ENCODE results near the gene GID8. TPM values are rescaled to one million over a fixed set of nuclear protein-coding genes. Genes with fewer than 3 reads are reported as not detected.

GID8 gene
- total and polyA plus RNA-seq, 2 of the 13 experiments (the other 11 are each of a cell fraction or from before 2014, with no cell fraction given) = 39.6 to 59.8 TPM

DNA sequence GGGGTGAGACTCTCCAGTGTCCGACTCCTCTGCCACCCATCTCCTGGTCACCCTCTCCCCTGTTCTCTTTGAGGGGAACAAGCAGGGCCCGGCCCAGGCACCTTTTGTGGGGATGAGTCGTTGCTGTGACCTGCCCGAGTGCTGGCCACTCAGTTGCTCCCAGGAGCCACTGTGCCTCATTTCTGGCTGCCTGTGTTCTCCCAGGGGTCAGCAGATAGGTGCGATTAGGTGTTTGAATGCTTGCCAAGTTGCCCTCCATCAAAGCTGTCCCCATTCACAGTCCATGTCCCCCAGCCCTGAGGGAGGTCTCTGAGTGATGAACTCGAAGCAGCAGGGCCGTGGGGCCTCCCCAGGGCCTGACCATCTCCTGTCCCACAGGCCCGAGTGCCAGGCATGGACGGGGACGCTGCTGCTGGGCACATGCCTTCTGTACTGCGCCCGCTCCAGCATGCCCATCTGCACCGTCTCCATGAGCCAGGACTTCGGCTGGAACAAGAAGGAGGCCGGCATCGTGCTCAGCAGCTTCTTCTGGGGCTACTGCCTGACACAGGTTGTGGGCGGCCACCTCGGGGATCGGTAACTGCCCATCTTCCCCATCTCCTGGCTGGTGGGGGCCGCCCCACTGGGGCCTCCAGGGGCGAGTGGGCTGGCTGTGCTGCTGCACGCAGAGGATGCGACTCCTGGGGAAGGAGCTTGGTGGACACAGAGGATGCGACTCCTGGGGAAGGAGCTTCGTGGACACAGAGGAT lies 18.6 kb downstream of the GID8 start (continued):
- TF ChIP-seq, protein P1, sequence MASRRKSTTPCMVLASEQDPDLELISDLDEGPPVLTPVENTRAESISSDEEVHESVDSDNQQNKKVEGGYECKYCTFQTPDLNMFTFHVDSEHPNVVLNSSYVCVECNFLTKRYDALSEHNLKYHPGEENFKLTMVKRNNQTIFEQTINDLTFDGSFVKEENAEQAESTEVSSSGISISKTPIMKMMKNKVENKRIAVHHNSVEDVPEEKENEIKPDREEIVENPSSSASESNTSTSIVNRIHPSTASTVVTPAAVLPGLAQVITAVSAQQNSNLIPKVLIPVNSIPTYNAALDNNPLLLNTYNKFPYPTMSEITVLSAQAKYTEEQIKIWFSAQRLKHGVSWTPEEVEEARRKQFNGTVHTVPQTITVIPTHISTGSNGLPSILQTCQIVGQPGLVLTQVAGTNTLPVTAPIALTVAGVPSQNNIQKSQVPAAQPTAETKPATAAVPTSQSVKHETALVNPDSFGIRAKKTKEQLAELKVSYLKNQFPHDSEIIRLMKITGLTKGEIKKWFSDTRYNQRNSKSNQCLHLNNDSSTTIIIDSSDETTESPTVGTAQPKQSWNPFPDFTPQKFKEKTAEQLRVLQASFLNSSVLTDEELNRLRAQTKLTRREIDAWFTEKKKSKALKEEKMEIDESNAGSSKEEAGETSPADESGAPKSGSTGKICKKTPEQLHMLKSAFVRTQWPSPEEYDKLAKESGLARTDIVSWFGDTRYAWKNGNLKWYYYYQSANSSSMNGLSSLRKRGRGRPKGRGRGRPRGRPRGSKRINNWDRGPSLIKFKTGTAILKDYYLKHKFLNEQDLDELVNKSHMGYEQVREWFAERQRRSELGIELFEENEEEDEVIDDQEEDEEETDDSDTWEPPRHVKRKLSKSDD (CRISPR knock-in tag; IDR thresholded peaks at IDR 0.05; ENCODE audit: low read depth) = no peak
- TF ChIP-seq, protein P2, sequence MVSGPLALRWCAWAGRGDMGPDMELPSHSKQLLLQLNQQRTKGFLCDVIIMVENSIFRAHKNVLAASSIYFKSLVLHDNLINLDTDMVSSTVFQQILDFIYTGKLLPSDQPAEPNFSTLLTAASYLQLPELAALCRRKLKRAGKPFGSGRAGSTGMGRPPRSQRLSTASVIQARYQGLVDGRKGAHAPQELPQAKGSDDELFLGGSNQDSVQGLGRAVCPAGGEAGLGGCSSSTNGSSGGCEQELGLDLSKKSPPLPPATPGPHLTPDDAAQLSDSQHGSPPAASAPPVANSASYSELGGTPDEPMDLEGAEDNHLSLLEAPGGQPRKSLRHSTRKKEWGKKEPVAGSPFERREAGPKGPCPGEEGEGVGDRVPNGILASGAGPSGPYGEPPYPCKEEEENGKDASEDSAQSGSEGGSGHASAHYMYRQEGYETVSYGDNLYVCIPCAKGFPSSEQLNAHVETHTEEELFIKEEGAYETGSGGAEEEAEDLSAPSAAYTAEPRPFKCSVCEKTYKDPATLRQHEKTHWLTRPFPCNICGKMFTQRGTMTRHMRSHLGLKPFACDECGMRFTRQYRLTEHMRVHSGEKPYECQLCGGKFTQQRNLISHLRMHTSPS (CRISPR knock-in tag; IDR thresholded peaks at IDR 0.05; ENCODE audit: low read depth) = no peak
- TF ChIP-seq, protein P3, sequence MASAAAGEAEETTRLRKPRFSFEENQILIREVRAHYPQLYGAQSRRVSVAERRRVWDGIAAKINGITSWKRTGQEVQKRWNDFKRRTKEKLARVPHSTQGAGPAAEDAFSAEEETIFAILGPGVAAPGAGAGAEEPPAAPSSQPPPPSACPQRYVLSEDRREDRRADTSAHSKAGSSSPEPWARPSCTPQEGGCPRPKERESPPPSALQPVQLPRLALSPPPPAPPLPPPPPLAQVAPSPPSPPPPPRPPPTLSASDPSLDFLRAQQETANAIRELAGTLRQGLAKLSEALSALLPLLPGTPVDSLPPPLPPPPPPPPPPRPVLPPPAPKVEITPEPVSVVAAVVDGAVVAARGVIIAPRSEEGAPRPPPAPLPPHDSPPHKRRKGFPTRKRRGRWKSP (CRISPR knock-in tag; IDR thresholded peaks at IDR 0.05) = no peak
- TF ChIP-seq ZBTB21 (CRISPR knock-in tag; IDR thresholded peaks at IDR 0.05) (no peak), ZNF20 (CRISPR knock-in tag; IDR thresholded peaks at IDR 0.05) (no peak), FOXC1 (CRISPR knock-in tag; IDR thresholded peaks at IDR 0.05; ENCODE audit: borderline replicate concordance) (no peak), GFI1 (CRISPR knock-in tag; IDR thresholded peaks at IDR 0.05; ENCODE audit: borderline replicate concordance) (no peak), SRSF1 (optimal IDR thresholded peaks at IDR 0.05; ENCODE audit: low read depth, low read length) (no peak), ZNF326 (CRISPR knock-in tag; IDR thresholded peaks at IDR 0.05; ENCODE audit: borderline replicate concordance) (no peak; the same call in 1 of the 2 replicates), NR2F6 (IDR thresholded peaks at IDR 0.05) (no peak), NR2F6 (CRISPR knock-in tag; IDR thresholded peaks at IDR 0.05) (no peak), PHF8 (CRISPR knock-in tag; IDR thresholded peaks at IDR 0.05) (no peak)
- TF ChIP-seq, protein P4, sequence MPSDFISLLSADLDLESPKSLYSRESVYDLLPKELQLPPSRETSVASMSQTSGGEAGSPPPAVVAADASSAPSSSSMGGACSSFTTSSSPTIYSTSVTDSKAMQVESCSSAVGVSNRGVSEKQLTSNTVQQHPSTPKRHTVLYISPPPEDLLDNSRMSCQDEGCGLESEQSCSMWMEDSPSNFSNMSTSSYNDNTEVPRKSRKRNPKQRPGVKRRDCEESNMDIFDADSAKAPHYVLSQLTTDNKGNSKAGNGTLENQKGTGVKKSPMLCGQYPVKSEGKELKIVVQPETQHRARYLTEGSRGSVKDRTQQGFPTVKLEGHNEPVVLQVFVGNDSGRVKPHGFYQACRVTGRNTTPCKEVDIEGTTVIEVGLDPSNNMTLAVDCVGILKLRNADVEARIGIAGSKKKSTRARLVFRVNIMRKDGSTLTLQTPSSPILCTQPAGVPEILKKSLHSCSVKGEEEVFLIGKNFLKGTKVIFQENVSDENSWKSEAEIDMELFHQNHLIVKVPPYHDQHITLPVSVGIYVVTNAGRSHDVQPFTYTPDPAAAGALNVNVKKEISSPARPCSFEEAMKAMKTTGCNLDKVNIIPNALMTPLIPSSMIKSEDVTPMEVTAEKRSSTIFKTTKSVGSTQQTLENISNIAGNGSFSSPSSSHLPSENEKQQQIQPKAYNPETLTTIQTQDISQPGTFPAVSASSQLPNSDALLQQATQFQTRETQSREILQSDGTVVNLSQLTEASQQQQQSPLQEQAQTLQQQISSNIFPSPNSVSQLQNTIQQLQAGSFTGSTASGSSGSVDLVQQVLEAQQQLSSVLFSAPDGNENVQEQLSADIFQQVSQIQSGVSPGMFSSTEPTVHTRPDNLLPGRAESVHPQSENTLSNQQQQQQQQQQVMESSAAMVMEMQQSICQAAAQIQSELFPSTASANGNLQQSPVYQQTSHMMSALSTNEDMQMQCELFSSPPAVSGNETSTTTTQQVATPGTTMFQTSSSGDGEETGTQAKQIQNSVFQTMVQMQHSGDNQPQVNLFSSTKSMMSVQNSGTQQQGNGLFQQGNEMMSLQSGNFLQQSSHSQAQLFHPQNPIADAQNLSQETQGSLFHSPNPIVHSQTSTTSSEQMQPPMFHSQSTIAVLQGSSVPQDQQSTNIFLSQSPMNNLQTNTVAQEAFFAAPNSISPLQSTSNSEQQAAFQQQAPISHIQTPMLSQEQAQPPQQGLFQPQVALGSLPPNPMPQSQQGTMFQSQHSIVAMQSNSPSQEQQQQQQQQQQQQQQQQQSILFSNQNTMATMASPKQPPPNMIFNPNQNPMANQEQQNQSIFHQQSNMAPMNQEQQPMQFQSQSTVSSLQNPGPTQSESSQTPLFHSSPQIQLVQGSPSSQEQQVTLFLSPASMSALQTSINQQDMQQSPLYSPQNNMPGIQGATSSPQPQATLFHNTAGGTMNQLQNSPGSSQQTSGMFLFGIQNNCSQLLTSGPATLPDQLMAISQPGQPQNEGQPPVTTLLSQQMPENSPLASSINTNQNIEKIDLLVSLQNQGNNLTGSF (CRISPR knock-in tag; IDR thresholded peaks at IDR 0.05) = 0 out of 2 replicates have a peak, but pooled peaks have one; percentile 25
- TF ChIP-seq, protein P5, sequence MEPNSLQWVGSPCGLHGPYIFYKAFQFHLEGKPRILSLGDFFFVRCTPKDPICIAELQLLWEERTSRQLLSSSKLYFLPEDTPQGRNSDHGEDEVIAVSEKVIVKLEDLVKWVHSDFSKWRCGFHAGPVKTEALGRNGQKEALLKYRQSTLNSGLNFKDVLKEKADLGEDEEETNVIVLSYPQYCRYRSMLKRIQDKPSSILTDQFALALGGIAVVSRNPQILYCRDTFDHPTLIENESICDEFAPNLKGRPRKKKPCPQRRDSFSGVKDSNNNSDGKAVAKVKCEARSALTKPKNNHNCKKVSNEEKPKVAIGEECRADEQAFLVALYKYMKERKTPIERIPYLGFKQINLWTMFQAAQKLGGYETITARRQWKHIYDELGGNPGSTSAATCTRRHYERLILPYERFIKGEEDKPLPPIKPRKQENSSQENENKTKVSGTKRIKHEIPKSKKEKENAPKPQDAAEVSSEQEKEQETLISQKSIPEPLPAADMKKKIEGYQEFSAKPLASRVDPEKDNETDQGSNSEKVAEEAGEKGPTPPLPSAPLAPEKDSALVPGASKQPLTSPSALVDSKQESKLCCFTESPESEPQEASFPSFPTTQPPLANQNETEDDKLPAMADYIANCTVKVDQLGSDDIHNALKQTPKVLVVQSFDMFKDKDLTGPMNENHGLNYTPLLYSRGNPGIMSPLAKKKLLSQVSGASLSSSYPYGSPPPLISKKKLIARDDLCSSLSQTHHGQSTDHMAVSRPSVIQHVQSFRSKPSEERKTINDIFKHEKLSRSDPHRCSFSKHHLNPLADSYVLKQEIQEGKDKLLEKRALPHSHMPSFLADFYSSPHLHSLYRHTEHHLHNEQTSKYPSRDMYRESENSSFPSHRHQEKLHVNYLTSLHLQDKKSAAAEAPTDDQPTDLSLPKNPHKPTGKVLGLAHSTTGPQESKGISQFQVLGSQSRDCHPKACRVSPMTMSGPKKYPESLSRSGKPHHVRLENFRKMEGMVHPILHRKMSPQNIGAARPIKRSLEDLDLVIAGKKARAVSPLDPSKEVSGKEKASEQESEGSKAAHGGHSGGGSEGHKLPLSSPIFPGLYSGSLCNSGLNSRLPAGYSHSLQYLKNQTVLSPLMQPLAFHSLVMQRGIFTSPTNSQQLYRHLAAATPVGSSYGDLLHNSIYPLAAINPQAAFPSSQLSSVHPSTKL (CRISPR knock-in tag; IDR thresholded peaks at IDR 0.05) = no peak
